CD4-positive, alpha-beta memory T cell (primary cell): ENCODE results near the gene CACNA2D4. TPM values are rescaled to one million over a fixed set of nuclear protein-coding genes. Genes with fewer than 3 reads are reported as not detected.

ENCODE experiments used
- CTCF ChIA-PET: fragments of 350-600 bp; sonication (Branson Sonifier 250); formaldehyde crosslinking; loops from one replicate; lab custom pipeline; 2021; ENCODE audit warnings: inconsistent platforms; ENCODE audit not compliant: partially characterized antibody; lab: Charles Lee
- POLR2A ChIA-PET: fragments of 350-600 bp; sonication (Branson Sonifier 250); formaldehyde crosslinking; loops from one replicate; lab custom pipeline; 2021; ENCODE audit not compliant: partially characterized antibody; lab: Charles Lee
- DNase-seq, 5 donors: peaks; one replicate each; pipeline versions ENCODE4 v3.0.0 to v3.0.0-alpha.2; 2020 to 2022; ENCODE audit warnings: mixed read lengths in 1 of 5
- H3K27ac ChIP-seq: one replicate; pipeline ENCODE4 v1.7.0; 2013; ENCODE audit warnings: low read depth, low read length
- H3K27me3 ChIP-seq: 2 replicates; pipeline ENCODE4 v1.7.0; 2013; ENCODE audit warnings: mild to moderate bottlenecking, low read length, moderate library complexity; ENCODE audit not compliant: insufficient read depth
- H3K36me3 ChIP-seq: 2 replicates; pipeline ENCODE4 v1.7.0; 2013; ENCODE audit warnings: mild to moderate bottlenecking, low read length, moderate library complexity; ENCODE audit not compliant: insufficient read depth
- H3K4me1 ChIP-seq: 2 replicates; pipeline ENCODE4 v1.7.0; 2013; ENCODE audit warnings: mild to moderate bottlenecking, low read length, moderate library complexity; ENCODE audit not compliant: insufficient read depth
- H3K4me3 ChIP-seq, 2 donors: one replicate each; pipeline ENCODE4 v1.7.0; 2013; ENCODE audit warnings: low read length in 2 of 2, mild to moderate bottlenecking in 1 of 2
- H3K9me3 ChIP-seq, 2 donors: one replicate each; pipeline ENCODE4 v1.7.0; 2013; ENCODE audit warnings: low read length in 2 of 2, control low read depth in 1 of 2; ENCODE audit not compliant: control insufficient read depth in 1 of 2
- H3K27ac Mint-ChIP-seq, 7 donors: one replicate each; pipeline ENCODE4 v1.8.0; 2020 to 2021; ENCODE audit warnings: mixed read lengths in 7 of 7, mild to moderate bottlenecking in 6 of 7, inconsistent platforms in 3 of 7, moderate library complexity in 3 of 7
- H3K27me3 Mint-ChIP-seq, 2 donors: one replicate each; pipeline ENCODE4 v1.8.0; 2020 to 2021; ENCODE audit warnings: mixed read lengths in 2 of 2
- H3K36me3 Mint-ChIP-seq, 2 donors: one replicate each; pipeline ENCODE4 v1.8.0; 2020 to 2021; ENCODE audit warnings: mixed read lengths in 2 of 2, inconsistent platforms in 1 of 2, mild to moderate bottlenecking in 1 of 2
- H3K4me1 Mint-ChIP-seq, 4 donors: one replicate each; pipeline ENCODE4 v1.8.0; 2020 to 2021; ENCODE audit warnings: mixed read lengths in 4 of 4, mild to moderate bottlenecking in 1 of 4
- H3K4me3 Mint-ChIP-seq, 8 donors: one replicate each; pipeline ENCODE4 v1.8.0; 2020 to 2021; ENCODE audit warnings: mixed read lengths in 8 of 8, mild to moderate bottlenecking in 7 of 8, moderate library complexity in 6 of 8, inconsistent platforms in 3 of 8
- H3K9me3 Mint-ChIP-seq, 8 donors: one replicate each; pipeline ENCODE4 v1.8.0; 2020 to 2021; ENCODE audit warnings: mixed read lengths in 8 of 8, mild to moderate bottlenecking in 5 of 8, inconsistent platforms in 3 of 8, moderate library complexity in 1 of 8
- intact Hi-C: fragments of 100-400 bp; cut with micrococcal nuclease; formaldehyde crosslinking; loops from one replicate; pipeline ENCODE4 v1.15.1; 2023
- polyA plus RNA-seq, 2 donors: library from polyadenylated mRNA; unstranded; fragments of 300-500 nt; fragmentation: Illumina TruSeq; gene quantifications; one replicate each; pipeline ENCODE4 v1.2.3, GENCODE V29; 2021
- total RNA-seq, 2 experiments: library from RNA; stranded (reverse); gene quantifications; one replicate each; pipeline ENCODE4 v1.2.3, GENCODE V29; 2021

Gene CACNA2D4, protein sequence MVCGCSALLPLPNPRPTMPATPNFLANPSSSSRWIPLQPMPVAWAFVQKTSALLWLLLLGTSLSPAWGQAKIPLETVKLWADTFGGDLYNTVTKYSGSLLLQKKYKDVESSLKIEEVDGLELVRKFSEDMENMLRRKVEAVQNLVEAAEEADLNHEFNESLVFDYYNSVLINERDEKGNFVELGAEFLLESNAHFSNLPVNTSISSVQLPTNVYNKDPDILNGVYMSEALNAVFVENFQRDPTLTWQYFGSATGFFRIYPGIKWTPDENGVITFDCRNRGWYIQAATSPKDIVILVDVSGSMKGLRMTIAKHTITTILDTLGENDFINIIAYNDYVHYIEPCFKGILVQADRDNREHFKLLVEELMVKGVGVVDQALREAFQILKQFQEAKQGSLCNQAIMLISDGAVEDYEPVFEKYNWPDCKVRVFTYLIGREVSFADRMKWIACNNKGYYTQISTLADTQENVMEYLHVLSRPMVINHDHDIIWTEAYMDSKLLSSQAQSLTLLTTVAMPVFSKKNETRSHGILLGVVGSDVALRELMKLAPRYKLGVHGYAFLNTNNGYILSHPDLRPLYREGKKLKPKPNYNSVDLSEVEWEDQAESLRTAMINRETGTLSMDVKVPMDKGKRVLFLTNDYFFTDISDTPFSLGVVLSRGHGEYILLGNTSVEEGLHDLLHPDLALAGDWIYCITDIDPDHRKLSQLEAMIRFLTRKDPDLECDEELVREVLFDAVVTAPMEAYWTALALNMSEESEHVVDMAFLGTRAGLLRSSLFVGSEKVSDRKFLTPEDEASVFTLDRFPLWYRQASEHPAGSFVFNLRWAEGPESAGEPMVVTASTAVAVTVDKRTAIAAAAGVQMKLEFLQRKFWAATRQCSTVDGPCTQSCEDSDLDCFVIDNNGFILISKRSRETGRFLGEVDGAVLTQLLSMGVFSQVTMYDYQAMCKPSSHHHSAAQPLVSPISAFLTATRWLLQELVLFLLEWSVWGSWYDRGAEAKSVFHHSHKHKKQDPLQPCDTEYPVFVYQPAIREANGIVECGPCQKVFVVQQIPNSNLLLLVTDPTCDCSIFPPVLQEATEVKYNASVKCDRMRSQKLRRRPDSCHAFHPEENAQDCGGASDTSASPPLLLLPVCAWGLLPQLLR
- total RNA-seq (10 to 100 TPM; 15.1 to 19.2 TPM), polyA plus RNA-seq (10 to 100 TPM; 12.4 to 14.1 TPM)

- Histone ChIP-seq H3K27me3 (no peaks in the 10 kb centered on the region), H3K27ac (no peak within 1 kb of the TSS), H3K9me3 (no peaks in the 10 kb centered on the region), H3K4me3 (no peak within 1 kb of the TSS), H3K4me1 (peaks cover 24% of the 10 kb centered on the region), H3K36me3 (no peaks in the 10 kb centered on the region)
- ChIA-PET CTCF (interaction anchor here (7.6 kb wide), 1 partner anchor 22 kb away, joined by 46 read pairs; no protein-coding TSS in a partner anchor), POLR2A (interaction anchor here (1.0 kb wide), 1 partner anchor 257 kb away, joined by 3 read pairs; no protein-coding TSS in a partner anchor)
- no peak for DNase-seq
- Mint-ChIP-seq H3K4me3 (no peak within 1 kb of the TSS), H3K36me3 (no peaks in the 10 kb centered on the region), H3K27ac (peak within 1 kb of the TSS in 1 of 7 donors; percentile 8), H3K4me1 (peaks cover 15 to 21% (median 17%) of the 10 kb centered on the region in 4 donors), H3K9me3 (no peaks in the 10 kb centered on the region), H3K27me3 (peaks cover 0 to 2% of the 10 kb centered on the region in 2 donors)
- intact Hi-C loops: loop anchor here (5.0 kb wide), 1 partner anchor 106 kb away; no protein-coding TSS in a partner anchor
These were observed at the start of gene CACNA2D4 for GRCh38 chr12:1918081-1918883. TSS of gene CACNA2D4 (minus strand) at chr12:1918652. CDS start at chr12:1918473, 179 bp downstream.

DNA sequence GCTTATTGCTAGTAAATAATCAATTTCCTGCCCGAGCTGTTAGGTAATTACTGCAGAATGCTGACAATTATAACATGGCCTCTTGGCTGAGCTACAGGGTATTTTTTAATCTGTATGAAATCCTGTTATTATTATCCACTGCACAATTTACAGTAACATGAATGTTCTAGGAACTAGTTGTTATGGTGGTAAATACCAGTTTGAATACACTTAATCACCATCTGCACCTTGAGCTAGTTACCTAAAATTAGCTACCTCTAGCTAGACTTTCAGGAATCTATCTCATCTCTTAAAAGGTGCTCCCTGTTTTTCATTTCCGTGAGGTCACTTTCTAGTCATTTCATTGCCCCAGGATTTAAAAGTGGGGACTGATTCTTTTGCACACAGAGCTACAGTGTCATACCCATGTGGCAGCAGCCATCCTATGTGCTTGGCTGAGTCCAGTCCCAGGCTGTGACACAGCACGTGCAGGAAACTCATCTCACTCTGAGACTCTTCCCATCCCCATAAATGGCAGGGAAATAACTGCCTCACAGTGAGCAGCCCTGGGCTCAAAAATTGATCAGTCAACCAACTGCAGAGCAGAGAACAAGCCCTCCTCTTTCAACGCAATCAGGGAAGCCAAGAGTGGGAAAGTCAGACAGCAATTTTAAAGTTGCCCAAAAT lies 48.2 kb upstream of the CACNA2D4 start:
- no peak overlapping the region for H3K4me3 Mint-ChIP-seq

DNA sequence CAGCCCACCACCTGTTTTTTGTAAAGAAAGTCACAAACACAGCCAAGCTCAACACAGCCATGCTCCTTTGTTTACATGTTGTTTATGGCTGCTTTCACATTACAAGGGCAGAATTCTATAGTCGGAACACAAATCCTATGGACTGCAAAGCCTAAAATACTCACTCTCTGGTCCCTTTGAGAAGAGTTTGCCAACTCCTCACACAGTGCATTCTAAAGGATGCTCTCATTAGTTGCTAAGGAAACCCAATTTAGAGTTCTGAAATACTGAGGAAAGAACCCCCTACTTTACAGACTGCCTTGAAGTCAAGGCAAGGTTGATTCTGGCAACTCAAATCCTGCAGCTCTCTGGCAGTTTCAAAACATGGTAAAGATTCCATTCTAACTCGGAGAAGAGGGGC lies 47.5 kb upstream of the CACNA2D4 start:
- POLR2A ChIA-PET: no interaction called here
- no peaks in the 10 kb centered on the region for H3K27me3 Mint-ChIP-seq
- H3K4me3 Mint-ChIP-seq: no peak overlapping the region
- Histone ChIP-seq H3K27me3 (no peaks in the 10 kb centered on the region), H3K4me1 (no peaks in the 10 kb centered on the region), H3K9me3 (no peaks in the 10 kb centered on the region), H3K36me3 (peaks cover 31% of the 10 kb centered on the region), H3K27ac (no peak overlapping the region), H3K4me3 (no peak overlapping the region)
- H3K4me1 Mint-ChIP-seq: peaks cover 0 to 6% (median 2%) of the 10 kb centered on the region in 4 donors
- intact Hi-C loops: no loop called here
- H3K27ac Mint-ChIP-seq: no peak overlapping the region
- DNase-seq: no peak
- peaks cover 49 to 57% of the 10 kb centered on the region in 2 donors for H3K36me3 Mint-ChIP-seq
- CTCF ChIA-PET: interaction anchor here (1.2 to 3.6 kb wide), 3 partner anchors 9 to 26 kb away, joined by 3 to 14 read pairs (median 5); no protein-coding TSS in a partner anchor
- no peaks in the 10 kb centered on the region for H3K9me3 Mint-ChIP-seq

More for the DNA sequence above, 48.2 kb upstream of the CACNA2D4 start:
- no peaks in the 10 kb centered on the region for H3K9me3 Mint-ChIP-seq
- Histone ChIP-seq H3K36me3 (peaks cover 24% of the 10 kb centered on the region), H3K27ac (no peak overlapping the region), H3K4me3 (no peak overlapping the region), H3K4me1 (no peaks in the 10 kb centered on the region), H3K27me3 (no peaks in the 10 kb centered on the region), H3K9me3 (no peaks in the 10 kb centered on the region)
- H3K27me3 Mint-ChIP-seq: no peaks in the 10 kb centered on the region
- H3K27ac Mint-ChIP-seq: peak overlapping the region in 2 of 7 donors; percentile 12 to 79
- intact Hi-C loops: no loop called here
- POLR2A ChIA-PET: interaction anchor here (1.4 kb wide), 1 partner anchor 28 kb away, joined by 3 read pairs; no protein-coding TSS in a partner anchor
- DNase-seq: no peak
- peaks cover 0 to 10% (median 3%) of the 10 kb centered on the region in 4 donors for H3K4me1 Mint-ChIP-seq
- CTCF ChIA-PET: interaction anchor here (1.2 to 3.6 kb wide), 3 partner anchors 10 to 26 kb away, joined by 3 to 14 read pairs (median 5); no protein-coding TSS in a partner anchor
- H3K36me3 Mint-ChIP-seq: peaks cover 47 to 50% of the 10 kb centered on the region in 2 donors

- Histone ChIP-seq H3K4me1 (no peaks in the 10 kb centered on the region), H3K36me3 (peaks cover 31% of the 10 kb centered on the region), H3K9me3 (no peaks in the 10 kb centered on the region), H3K27me3 (no peaks in the 10 kb centered on the region), H3K27ac (no peak overlapping the region), H3K4me3 (no peak overlapping the region)
- Mint-ChIP-seq H3K27ac (peak overlapping the region in 4 of 7 donors; percentile 1 to 78 (median 46)), H3K27me3 (no peaks in the 10 kb centered on the region), H3K4me3 (no peak overlapping the region), H3K36me3 (peaks cover 59 to 62% of the 10 kb centered on the region in 2 donors), H3K9me3 (no peaks in the 10 kb centered on the region), H3K4me1 (peaks cover 0 to 5% (median 0%) of the 10 kb centered on the region in 4 donors)
- CTCF ChIA-PET: interaction anchor here (0.8 to 1.0 kb wide), 2 partner anchors 72 to 171 kb away, joined by 3 to 4 read pairs; no protein-coding TSS in a partner anchor
- POLR2A ChIA-PET: interaction anchor here (0.6 to 1.0 kb wide), 2 partner anchors 15 to 32 kb away, joined by 3 read pairs; no protein-coding TSS in a partner anchor
- DNase-seq: no peak
- intact Hi-C loops: no loop called here
These were observed 43.9 kb upstream of the CACNA2D4 start for GRCh38 chr12:1962051-1963020.

- Mint-ChIP-seq H3K9me3 (no peaks in the 10 kb centered on the region), H3K36me3 (peaks cover 43 to 61% of the 10 kb centered on the region in 2 donors), H3K27me3 (no peaks in the 10 kb centered on the region), H3K27ac (no peak overlapping the region), H3K4me1 (peaks cover 0 to 5% (median 0%) of the 10 kb centered on the region in 4 donors), H3K4me3 (no peak overlapping the region)
- Histone ChIP-seq H3K27me3 (no peaks in the 10 kb centered on the region), H3K27ac (no peak overlapping the region), H3K4me3 (no peak overlapping the region), H3K36me3 (peaks cover 23% of the 10 kb centered on the region), H3K4me1 (no peaks in the 10 kb centered on the region), H3K9me3 (no peaks in the 10 kb centered on the region)
- DNase-seq: no peak
- intact Hi-C loops: no loop called here
- POLR2A ChIA-PET: no interaction called here
- CTCF ChIA-PET: interaction anchor here (0.9 to 2.2 kb wide), 3 partner anchors 9 to 166 kb away, joined by 5 to 7 read pairs (median 6); no protein-coding TSS in a partner anchor
These were observed 38.3 kb upstream of the CACNA2D4 start for GRCh38 chr12:1956716-1957115.
